GM18520 (cell line): Measurements from ENCODE around the gene MINDY3.

Experiments used
- ATAC-seq: cut with Tn5 transposase; IDR thresholded peaks from one replicate; pipeline ENCODE4 v1.9.1; 2021; ENCODE audit not compliant: unreplicated experiment

MINDY3 gene

GRCh38 chr10:15739254-15739970, 120.9 kb downstream of the MINDY3 start:
- no peak for ATAC-seq

DNA sequence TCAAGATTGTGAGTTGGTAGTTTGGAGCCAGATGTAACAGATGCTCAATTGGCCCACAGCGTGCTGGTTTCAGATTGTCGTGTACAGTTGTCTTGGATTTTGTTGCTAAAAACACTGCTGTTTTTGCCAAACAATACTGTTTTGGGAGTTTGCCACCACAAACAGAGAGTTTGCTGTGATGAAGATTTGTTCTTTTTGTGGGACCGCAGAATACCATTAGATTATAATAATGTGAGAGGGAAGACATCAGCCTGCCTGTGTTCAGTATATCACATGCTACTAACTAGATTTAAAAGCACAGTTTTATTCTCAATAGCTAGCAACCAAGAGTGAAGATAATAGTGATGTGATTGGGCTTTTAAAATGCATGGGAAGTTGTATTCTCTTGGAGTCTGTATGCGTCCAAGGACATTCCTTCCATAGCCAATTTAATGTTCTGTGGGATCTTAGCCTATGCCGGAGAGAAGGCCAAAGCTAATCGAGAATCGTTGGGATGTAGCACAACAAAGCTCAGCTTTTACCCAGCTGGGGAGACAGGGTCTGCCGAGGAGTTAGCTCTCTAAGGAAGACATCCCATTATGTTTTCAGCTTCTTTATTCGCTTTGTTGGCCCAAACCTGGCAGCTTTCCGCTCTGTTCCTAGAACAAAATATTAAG, 121.9 kb downstream of the MINDY3 start:
- ATAC-seq: no peak

- ATAC-seq: no peak
Measured at GRCh38 chr10:15737656-15738055, 122.7 kb downstream of the MINDY3 start.

- no peak for ATAC-seq
Measured at GRCh38 chr10:15735763-15736162, 124.5 kb downstream of the MINDY3 start.

- no peak for ATAC-seq
Measured at GRCh38 chr10:15730341-15730740, 130.0 kb downstream of the MINDY3 start.

- no peak for ATAC-seq
Measured at GRCh38 chr10:15729890-15730289, 130.4 kb downstream of the MINDY3 start.
